NCI-H1436 treated with DMSO at 0.1 percent for 48 hours (cell line): Measurements from ENCODE around the gene IL18.
"Not testable (repeated sequence)": the region's sequence is repeated elsewhere in the genome, so short reads cannot be mapped to it uniquely, and the experiment has no call there.

Experiments
- DNase-seq: peaks from one replicate; lab custom pipeline; 2025; lab: John Stamatoyannopoulos, UW

IL18 gene

GRCh38 chr11:112163875-112164685 lies at the start of gene IL18:
Gene IL18, minus strand, starts transcription at chr11:112164094. Its CDS starts 9,041 bp downstream, at chr11:112155053.
- DNase-seq = no peak

- DNase-seq = no peak
These were observed 48.8 kb upstream of the IL18 start for GRCh38 chr11:112212710-112213109.

DNA sequence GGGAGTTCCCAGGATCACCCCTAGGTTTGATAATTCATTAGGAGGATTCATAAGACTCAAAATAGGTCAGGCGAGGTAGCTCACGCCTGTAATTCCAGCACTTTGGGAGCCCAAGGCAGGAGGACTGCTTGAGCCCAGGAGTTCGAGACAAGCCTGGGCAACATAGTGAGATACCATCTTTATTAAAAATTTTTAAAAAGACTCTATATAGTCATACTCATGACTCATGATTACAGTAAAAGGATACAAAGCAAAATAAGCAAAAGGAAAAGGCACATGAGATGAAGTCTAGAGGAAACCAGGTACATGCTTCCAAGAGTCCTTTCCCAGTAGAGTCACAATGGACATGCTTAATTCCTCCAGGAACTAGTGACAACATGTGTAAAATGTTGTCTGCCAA lies 48.4 kb upstream of the IL18 start:
- DNase-seq = no peak

DNA sequence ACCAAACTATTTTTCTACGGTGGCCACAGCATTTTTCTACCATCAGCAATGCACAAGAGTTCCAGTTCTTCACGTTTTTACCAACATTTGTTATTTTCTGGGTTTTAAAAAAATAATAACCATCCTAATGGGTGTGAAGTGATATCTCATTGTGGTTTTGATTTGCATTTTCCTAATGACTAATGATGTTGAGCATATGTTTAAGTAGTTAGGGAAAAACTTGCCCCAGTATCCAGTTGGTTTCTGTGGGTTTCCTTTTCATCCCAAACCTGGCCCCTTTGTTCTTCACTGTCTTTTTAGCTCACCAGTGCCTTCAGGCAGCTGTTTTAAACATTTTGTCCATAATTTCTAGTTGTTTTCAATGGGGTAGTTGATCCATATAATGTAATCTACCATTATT lies 47.6 kb upstream of the IL18 start:
- DNase-seq = no peak

GRCh38 chr11:112210890-112211289 lies 47.0 kb upstream of the IL18 start:
- DNase-seq = no peak

DNA sequence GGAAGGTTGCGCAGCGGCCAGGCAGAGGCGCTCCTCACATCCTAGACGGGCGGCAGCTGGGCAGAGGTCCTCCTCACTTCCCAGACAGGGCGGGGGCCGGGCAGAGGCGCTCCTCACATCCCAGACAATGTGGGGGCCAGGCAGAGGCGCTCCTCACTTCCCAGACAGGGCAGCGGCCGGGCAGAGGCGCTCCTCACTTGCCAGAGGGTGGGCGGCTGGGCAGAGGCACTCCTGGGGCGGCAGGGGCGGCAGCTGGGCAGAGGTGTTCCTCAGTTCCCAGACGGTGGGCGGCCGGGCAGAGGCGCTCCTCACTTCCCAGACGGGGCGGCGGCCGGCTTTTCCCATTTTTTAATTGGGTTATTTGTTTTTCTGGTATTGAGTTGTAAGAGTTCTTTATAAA lies 42.2 kb upstream of the IL18 start:
- DNase-seq = no peak

GRCh38 chr11:112200252-112200651 lies 36.4 kb upstream of the IL18 start:
- DNase-seq = no peak

- not testable (repeated sequence) for DNase-seq
These were observed 35.2 kb upstream of the IL18 start for GRCh38 chr11:112199101-112199500.

- no peak for DNase-seq
These were observed 32.7 kb upstream of the IL18 start for GRCh38 chr11:112196519-112197087.

GRCh38 chr11:112195951-112196351 lies 32.1 kb upstream of the IL18 start:
- no peak for DNase-seq

GRCh38 chr11:112195113-112195512 lies 31.2 kb upstream of the IL18 start:
- not testable (repeated sequence) for DNase-seq

- no peak for DNase-seq
These were observed 22.4 kb upstream of the IL18 start for GRCh38 chr11:112186304-112186703.

DNA sequence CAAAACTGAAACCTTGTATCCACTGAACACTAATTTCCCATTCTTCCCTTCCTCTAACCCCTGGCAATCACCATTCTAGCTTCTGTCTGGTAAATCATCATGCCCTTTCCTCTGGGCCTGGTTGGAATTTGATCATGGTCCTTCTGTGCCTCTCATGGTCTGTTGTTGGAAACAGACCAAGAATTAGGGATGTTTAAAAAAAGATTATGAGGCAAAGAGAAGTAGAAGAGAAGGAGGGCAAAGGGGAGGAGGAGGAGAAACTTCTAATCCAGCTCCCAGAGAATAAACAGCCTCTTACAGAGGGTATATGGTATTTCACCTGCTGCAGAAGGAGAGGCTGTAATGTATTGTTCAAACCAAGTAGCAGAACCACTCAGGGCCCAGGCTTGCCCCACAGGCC lies 22.0 kb upstream of the IL18 start:
- no peak for DNase-seq

GRCh38 chr11:112182867-112183266 lies 19.0 kb upstream of the IL18 start:
- DNase-seq = no peak

- DNase-seq = no peak
These were observed 15.7 kb upstream of the IL18 start for GRCh38 chr11:112179601-112180000.

DNA sequence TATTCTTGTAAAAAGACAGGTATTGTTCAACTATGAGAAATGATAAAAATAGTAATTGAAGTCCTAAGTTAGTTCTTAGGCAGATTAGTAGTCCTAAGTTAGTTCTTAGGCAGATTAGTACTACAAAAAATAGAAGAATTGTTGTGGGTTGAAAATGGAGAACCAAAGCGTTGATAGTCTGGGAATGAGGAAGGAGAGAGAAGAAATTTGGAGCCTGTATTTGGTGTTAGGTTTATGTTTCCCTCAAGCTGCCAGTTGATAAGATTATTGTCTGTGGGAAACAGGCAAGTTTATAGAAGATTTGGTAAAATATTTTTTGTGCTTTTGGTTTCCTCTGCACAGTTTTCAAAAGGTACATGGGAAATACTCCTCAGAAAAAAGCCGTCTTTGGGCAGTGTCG lies 15.0 kb upstream of the IL18 start:
- no peak for DNase-seq

DNA sequence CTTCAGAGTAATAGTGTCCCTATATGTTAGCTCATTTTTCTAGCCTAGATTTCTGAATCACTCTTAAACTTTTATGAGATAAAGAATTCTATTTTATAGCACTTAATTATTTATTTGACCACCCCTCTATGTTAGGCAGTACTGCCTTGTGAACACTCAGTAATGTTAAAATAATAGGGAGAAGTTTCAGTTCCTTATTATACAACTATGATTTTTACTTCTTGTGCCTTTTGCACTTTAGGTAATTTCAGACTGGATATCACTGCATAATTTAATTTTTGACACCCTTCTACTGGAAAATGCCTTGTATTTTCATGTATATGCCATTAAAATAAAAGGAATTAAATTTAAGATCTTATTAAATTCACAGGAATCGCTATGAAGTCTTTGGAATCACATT lies 14.5 kb upstream of the IL18 start:
- no peak for DNase-seq

- no peak for DNase-seq
These were observed 13.7 kb upstream of the IL18 start for GRCh38 chr11:112177589-112177988.

DNA sequence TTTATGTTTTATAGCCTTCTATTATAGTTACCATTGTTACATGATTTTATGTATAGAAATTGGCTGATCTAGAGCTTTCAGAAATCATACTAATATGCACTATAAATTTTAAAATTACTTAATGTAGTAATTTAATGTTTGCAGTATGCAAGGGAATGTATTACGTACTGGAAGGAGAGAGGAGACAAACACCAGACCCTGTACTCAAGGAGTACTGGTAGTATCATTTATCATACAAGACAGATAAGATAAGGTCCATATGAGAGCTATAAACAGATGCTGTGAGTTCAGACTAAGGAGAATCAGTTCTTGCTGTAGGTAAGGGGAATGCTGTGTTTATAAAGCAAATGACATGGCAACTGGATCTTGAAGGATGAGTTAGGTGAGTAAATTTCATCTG lies 12.2 kb upstream of the IL18 start:
- no peak for DNase-seq

- no peak for DNase-seq
These were observed 11.7 kb upstream of the IL18 start for GRCh38 chr11:112175599-112175952.

DNA sequence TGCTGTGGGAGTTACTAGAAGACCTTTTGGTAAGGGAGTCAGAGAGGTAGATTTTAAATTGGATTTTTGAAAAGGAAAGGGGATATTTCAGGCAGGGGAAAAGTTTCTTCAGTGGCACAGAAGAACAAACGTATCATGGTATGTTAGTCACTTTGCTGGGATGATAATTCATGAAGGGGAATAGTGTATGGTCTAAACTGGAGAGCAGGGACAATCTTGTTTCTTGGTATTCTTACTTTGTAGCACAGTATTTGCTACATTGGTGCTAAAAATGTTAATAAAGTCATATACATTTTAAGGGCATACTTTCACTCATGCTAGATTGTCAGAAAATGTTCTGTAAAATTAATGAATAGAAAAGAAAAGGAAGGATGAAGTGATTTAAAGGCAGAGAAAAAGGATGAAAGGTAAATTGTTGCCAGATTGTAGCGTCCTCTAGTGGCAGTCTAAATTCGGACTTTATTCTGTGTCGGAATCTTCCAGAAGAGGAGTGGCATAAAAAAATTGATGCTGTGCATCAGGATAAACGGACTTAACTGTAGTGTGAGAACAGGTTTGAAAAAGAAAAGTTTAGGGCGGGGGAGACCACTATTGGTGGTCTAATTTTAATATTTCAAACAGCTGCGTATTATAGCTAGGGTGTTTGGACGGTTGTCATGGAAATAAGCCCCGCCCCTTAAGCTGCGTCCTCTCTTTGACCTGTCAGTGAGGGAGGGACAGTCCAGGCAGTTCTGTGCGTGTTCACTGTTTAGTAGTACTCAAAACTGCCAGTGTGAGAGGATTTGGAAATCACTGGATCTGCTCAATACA lies 11.1 kb upstream of the IL18 start, which contains the start of gene BCO2:
Gene BCO2 (plus strand): TSS at position 724 of the 810 bp plus-strand sequence. CDS start 90 bp downstream, outside the sequence.
- DNase-seq = no peak

DNA sequence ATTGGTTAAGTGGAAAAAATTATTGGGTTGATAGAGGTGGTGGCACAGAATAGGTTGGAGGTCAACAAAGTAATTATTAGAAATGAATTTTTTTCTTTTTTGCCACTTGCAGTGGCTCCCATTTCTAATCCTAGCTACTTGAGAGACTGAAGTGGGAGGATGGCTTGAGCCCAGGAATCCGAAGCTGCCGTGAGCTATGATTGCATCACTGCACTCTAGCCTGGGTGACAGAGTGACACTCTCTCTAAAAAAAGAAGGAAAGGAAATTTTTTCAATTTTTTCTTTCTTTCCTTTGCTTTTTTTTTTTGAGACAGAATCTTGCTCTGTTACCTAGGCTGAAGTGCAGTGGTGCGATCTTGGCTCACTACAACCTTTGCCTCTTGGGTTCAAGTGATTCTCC lies 9.3 kb upstream of the IL18 start:
- DNase-seq = no peak
